MM.1S (cell line): Measurements from ENCODE around the gene ANO10.

Experiments
- EZH2 ChIP-seq: fragments of 300-600 bp; sonication (generic); optimal IDR thresholded peaks from 2 replicates; pipeline ENCODE3; 2017; ENCODE audit warnings: low read depth, mild to moderate bottlenecking, antibody characterized with exemption, low read length, mixed read lengths
- EZH2phosphoT487 ChIP-seq: fragments of 300-600 bp; sonication (generic); IDR thresholded peaks from 2 replicates; pipeline ENCODE4 v1.6.1; 2018; ENCODE audit warnings: antibody characterized with exemption, low read length
- TF ChIP-seq, protein P1 (sequence below): fragments of 300-600 bp; sonication (generic); IDR thresholded peaks from 2 replicates; pipeline ENCODE4 v1.5.1; 2016; ENCODE audit warnings: antibody characterized with exemption, low read length, mixed read lengths

- TF ChIP-seq, protein P1, sequence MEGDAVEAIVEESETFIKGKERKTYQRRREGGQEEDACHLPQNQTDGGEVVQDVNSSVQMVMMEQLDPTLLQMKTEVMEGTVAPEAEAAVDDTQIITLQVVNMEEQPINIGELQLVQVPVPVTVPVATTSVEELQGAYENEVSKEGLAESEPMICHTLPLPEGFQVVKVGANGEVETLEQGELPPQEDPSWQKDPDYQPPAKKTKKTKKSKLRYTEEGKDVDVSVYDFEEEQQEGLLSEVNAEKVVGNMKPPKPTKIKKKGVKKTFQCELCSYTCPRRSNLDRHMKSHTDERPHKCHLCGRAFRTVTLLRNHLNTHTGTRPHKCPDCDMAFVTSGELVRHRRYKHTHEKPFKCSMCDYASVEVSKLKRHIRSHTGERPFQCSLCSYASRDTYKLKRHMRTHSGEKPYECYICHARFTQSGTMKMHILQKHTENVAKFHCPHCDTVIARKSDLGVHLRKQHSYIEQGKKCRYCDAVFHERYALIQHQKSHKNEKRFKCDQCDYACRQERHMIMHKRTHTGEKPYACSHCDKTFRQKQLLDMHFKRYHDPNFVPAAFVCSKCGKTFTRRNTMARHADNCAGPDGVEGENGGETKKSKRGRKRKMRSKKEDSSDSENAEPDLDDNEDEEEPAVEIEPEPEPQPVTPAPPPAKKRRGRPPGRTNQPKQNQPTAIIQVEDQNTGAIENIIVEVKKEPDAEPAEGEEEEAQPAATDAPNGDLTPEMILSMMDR: no peak
- TF ChIP-seq EZH2: no peak
- TF ChIP-seq EZH2phosphoT487: no peak
Measured at GRCh38 chr3:43648957-43649356, 27.1 kb upstream of the ANO10 start.
